Fibroblast of skin of scalp (primary cell): ENCODE data around the gene DDX23.
"Not testable (repeated sequence)": the region's sequence is repeated elsewhere in the genome, so short reads cannot be mapped to it uniquely, and the experiment has no call there.

Source experiments
- DNase-seq: peaks from one replicate; pipeline ENCODE4 v3.0.0-alpha.2; 2013

DDX23 gene

DNA sequence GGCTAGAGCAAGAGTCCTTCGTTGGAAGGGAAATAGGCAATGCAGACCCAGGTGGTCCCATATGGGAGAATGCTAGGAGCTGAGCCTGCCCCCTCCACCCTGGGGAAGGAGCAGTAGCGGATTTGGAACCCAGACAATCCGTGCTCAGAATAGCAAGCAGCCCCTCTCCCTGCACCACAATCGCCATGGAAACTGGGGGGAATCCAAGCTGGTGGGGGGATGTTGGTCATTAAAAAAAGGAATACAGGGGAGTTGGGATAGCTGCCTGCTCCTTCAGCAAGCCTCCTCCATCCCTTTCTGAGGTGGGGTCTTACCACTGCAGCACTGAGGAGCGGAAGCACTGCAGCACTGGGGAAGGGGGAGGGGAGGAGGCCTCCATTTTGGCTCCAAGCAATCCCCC is 10.8 kb upstream of the DDX23 start:
- DNase-seq, result no peak

DNA sequence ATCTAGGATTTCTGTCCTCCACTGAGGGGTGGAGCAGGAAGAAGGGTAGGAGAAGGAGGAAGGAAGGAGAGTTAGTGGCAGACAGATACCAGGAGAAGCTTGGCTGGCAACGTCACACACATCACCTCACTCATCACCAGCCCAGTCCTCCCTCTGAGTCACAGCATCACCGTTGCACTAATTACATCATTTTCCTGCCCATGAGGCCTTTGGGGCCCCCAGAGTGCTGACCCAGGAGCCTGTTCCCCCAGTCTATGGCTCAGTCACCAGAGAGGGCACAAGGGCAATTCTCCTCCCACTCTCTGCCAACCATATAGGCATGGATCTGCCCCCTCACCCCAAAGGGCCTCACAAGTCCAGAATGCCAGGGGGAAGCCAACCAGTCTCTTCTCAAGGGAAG is 9.1 kb upstream of the DDX23 start:
- no peak for DNase-seq

DNA sequence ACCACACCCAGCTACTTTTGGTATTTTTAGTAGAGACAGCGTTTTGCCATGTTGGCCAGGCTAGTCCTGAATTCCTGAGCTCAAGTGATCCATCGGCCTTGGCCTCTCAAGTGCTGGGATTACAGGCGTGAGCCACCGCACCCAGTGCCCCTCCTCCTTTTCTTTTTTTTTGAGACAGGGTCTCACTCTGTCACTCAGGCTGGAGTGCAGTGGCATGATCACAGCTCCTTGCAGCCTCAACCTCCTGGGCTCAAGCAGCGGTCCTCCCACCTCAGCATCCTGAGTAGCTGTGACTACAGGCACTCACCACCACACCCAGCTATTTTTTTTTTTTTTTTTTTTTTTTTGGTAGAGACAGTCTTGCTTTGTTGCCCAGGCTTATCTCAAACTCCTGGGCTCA is 8.3 kb upstream of the DDX23 start:
- not testable (repeated sequence) for DNase-seq

DNA sequence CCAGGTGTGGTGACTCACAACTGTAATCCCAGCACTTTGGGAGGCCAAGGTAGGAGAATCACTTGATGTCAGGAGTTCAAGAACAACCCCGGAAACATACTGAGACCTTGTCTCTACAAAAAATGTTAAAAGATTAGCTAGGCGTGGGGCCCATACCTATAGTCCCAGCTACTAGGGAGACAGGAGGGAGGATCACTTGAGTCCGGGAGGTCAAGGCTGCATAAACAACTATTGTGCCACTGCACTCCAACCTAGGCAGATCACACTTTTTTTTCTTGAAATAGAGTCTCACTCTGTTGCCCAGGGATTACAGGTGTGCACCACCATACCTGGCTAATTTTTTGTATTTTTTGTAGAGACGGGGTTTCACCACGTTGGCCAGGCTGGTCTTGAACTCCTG is 7.6 kb upstream of the DDX23 start:
- no peak for DNase-seq

DNA sequence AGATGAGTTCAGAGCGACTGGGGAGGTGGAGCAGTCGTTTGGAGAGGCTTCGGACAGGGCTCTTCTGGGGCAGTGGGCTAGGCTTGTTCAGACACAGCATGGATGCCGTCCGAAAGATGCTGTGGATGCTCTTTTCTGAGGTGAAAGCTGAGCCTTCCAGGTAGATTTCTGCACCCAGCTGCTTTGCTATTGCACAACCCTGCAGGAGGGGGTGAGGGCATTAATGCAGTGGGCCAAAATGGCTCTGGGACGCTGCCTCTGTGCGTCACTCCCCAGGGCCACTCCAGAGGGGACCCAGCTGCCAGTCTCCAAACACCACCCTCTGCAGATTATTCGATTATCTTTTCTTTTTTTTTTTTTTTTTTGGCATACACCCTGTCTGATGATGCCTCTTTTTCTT is 6.1 kb upstream of the DDX23 start:
- DNase-seq, result no peak

DNA sequence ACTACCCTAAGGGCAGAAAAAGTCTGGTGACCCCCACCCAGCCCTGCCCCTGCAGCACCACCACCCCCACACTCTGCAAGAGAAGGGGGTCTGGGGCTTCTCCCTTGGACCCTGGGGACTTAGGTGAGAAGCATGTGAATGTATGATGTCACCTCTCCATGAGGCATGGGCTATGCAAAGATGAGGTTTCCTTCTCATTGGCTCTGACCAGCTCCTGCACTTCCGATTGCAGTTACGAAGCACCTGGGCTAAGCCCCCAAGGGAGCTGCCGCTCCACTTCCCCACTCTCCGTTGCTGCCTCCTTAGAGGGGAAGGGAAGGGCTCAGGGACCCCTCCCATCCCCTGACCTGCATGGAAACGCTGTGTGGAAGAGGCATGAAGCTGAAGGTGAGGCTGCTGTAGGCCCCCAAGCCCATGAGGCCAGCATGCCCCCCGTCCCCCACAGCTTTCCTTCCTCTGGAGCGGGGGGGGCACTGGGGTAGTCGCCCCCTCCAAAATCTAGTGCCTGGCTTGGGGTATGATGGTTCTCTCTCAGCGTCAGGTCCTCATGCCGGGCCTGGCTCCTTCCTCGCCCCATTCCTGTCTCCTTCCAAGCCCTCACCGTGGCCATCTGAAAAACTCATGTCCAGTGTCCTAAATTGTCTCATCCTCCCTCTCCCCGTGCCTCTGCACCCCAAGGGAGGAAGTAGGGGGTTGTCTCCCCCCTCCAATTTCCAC is 5.5 kb upstream of the DDX23 start:
- no peak for DNase-seq

DNA sequence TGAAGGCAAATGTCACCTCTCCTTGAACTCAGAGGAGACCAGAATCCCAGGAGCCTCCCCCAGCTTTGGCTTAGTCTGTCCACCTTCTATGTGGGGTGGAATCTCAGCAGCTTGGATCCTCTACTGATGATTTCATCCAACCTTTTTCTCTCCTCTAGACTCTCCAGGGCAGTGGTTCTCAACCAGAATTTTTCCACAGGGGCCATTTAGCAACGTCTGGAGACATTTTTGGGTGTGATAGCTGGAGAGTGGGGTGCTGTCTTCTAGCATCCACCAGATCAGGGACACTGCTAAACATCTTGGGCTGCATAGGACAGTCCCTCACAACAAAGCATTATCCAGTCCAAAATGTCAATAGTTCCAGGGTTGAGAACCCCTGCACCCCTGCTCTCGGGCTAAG is 4.4 kb upstream of the DDX23 start:
- DNase-seq, result no peak

DNA sequence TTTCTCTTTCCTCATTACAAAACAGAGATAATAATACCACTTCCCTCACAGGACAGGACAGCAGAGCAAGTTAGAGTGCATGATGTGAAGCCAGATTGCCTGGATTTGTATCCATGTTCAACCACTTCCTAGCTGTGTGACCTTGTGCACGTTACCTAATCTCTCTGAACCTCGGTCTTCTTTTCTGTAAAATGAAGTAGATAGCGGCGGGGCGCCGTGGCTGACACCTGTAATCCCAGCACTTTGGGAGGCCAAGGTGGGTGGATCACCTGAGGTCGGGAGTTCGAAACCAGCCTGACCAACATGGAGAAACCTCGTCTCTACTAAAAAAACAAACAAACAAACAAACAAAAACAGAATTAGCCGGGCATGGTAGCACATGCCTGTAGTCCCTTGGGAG is 3.0 kb upstream of the DDX23 start:
- DNase-seq, result not testable (repeated sequence)

DNA sequence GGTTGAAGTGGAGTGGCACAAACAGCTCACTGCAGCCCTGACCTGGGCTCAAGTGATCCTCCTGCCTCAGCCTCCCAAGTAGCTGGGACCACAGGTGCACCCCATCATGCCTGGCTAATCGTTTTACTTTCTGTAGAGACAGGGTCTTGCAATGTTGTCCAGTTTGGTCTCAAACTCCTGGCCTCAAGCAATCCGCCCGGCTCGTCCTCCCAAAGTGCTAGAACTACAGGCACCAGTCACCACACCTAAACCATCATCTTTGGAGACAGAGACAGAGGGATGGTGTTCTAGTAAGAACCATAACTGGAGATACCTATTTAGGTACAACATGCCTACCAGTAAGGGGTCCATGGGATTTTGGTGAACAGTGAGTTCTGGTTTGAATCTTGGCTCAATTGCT is 2.5 kb upstream of the DDX23 start:
- DNase-seq, result no peak

DNA sequence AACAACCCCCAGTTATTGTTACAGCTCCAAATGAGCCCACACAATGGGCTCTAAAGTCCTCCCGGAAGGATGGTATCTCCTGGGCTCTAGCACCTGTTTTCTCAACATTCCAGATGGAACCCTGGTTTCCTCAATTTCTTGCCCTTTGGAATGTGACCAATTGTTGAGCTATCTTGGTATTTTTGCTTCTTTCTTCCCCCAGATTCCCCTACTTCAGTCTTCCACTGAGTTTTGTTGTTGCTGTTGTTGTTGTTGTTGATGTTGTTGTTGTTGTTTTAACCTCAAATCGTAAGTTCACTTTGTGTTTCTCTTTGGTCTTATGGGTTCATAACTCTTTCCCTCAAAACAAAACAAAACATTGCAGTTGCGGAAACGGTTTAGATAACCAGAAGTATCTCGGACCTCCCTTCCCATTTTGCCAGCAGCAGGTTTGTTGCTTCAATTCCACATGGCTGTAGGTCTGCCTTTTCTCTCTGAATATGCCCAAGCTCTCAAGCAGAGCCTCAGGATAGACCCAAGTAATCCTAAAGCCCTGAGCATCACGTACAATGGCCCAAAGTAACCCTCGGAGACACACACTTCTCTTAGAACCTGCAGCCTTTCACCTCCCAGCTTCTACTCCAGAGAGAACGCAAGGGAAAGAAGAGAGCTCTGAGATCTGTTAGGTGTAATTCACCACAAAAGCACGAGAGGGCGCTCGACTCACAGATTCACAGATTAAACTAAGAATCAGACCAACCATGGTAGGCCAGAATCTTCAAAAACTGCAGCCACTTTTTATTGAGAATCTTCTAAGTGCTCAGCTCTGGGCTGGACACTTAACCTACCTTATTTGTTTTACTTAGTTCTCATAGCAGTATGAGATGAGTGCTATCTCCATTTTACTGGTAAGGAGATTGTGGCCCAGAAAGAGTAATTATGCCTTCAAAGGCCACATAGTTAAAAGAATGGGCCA is 1.0 kb upstream of the DDX23 start:
- DNase-seq, result peak; percentile 88

DNA sequence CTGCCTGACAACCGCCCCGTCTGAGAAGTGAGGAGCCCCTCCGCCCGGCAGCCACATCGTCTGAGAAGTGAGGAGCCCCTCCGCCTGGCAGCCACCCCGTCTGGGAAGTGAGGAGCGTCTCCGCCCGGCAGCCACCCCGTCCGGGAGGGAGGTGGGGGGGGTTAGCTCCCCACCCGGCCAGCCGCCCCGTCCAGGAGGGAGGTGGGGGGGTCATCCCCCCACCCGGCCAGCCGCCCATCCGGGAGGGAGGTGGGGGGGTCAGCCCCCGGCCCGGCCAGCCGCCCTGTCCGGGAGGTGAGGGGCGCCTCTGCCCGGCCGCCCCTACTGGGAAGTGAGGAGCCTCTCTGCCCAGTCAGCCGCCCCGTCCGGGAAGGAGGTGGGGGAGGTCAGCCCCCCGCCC is 9.9 kb downstream of the DDX23 start:
- not testable (repeated sequence) for DNase-seq

DNA sequence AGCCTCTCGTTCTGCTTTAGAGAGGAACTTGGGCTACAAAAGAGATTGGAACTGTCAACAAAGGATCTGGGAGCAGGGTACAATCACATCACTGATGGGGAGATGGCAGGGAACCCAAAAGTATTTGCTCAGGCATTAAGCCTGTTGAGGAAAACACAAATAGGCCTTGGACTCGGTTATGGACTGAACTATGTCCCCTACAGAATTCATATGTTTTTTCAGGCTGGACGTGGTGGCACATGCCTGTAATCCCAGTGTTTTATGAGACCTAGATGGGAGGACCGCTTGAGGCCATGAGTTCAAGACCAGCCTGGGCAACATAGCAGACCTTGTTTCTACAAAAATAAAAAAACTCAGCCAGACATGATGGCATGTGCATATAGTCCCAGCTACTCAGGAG is 13.9 kb downstream of the DDX23 start:
- DNase-seq, result no peak

DNA sequence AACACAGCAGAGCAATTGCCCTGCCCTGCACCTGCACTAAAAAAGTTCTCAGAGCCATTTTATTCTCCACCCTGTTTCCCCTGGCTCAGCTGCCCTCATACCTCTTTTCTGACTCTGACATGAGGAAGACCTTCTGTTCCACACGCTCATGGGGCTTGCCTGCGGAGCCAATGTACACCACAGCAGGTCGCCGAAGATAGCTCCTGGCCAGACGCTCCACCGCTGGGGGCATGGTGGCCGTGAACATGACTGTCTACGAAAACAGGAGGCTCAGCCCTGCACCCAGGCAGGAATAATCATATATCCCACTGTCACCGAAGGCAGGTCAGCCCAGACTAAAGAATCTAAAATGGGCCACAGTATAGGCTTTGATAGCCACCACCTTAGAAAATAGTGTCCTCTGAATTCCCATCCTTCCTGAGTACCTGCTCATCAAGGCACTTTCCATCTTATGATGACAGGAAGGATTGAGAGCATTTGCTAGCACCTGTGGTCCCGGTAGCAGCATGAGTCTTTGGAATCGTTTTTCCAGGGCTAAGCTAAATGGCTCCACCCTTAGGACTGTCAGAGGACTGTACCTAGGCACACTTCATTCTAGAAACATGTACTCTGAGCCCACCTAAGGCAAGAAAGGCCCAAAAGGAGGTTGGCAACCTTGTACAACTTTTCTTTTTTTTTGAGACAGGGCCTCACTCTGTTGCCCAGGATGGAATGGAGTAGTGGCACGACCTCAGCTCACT is 19.5 kb downstream of the DDX23 start:
- no peak for DNase-seq

DNA sequence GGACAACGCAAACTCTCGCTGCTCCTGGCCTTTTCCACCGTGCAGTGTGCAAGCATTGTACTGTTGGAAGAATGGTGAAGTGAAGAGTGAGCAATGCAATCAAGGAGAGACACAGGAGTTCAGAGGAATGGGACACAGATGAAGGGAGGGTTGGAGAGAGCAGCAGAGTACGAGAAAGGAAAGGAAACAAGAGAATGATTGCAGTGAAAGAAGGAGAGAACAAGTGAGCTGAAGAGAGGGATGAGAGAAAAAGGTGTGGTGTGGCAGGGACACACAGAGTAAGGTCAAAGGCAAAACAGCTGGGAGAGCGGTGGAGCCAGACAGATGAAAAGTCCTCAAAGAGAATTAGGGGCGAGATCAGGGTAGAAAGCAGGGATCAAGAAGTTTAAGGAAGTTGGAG is 20.7 kb downstream of the DDX23 start:
- no peak for DNase-seq

DNA sequence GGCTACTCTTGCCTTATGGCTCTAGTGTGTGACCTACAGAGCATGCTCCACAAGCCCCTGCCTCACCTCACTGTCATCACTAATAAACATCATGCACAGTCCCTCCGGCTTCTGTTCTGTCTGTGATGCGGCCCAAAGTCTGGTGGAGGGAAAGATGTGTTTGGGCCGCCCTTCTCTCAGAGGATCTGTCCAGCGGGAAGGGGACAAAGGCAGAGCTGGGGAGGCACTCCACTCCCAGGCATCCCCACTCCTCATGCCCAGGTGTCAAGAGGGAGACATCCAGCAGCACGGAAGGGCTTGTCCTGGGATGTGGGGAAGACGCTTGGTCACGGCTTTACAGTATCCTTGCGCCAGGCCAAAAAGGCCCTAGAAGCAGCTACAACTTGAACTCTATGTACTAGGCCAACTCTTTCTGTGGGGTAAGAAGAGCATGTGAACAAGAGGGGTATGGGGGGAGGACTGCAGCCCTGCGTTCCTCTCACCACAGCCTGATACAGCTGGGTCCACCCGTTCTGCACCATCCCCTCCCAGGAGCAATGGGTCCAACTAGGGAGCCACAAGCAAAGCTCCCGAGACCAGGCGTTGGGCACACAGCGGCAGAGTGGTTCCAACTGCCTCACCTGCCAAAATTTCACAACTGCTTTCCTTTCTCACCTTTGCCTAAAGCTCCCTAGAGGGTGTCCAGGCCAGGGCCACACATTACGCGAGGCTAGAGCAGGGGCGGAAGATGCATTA is 23.0 kb downstream of the DDX23 start:
- DNase-seq, result no peak

DNA sequence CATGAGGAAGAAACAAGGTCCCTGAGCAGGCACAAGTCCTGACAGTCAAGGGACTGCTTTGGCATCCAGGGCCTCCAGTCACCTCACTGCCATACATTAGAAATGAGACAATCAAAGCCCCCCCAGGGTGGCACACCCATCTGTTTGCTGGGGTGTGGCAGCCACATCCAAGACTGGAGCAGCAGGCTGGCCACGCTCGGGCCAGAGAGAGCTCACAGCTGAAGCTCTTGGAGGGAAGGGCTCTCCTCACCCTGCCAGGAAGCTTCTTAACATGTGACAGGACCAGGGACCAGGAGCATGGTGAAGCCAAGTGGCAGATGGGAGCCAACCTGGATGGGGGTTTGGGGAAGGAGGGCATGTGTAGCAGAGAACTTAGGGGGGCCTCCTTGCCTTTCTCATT is 23.7 kb downstream of the DDX23 start:
- DNase-seq, result no peak

DNA sequence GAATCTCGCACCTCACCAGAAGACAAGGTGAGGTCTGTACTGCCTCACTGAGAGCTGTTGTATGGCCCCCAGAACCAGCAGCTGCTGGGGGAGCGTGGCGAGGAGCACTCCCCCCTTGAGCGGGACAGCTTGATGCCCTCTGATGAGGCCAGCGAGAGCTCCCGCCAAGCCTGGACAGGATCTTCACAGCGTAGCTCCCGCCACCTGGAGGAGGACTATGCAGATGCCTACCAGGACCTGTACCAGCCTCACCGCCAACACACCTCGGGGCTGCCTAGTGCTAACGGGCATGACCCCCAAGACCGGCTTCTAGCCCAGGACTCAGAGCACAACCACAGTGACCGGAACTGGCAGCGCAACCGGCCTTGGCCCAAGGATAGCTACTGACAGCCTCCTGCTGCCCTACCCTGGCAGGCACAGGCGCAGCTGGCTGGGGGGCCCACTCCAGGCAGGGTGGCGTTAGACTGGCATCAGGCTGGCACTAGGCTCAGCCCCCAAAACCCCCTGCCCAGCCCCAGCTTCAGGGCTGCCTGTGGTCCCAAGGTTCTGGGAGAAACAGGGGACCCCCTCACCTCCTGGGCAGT is 24.4 kb downstream of the DDX23 start:
- DNase-seq, result no peak

DNA sequence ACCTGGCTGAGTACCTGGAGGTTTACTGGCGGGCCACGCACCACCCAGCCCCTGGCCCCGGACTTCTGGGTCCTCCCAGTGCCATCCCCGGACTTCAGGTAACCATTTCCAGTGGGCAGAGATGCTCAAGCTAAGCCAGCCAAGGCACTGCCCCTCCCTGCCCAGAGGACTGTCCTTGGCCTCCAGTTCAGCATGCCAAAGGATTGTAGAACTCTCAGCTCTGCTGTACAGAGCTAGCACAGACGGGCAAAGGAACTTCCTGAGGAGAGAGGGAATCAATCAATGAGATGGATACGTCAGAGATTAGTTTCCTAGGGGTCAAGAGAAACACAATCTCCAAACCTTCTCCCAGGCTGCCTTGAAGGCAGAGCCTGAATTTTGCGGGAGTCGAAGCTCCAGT is 24.9 kb downstream of the DDX23 start:
- no peak for DNase-seq

DNA sequence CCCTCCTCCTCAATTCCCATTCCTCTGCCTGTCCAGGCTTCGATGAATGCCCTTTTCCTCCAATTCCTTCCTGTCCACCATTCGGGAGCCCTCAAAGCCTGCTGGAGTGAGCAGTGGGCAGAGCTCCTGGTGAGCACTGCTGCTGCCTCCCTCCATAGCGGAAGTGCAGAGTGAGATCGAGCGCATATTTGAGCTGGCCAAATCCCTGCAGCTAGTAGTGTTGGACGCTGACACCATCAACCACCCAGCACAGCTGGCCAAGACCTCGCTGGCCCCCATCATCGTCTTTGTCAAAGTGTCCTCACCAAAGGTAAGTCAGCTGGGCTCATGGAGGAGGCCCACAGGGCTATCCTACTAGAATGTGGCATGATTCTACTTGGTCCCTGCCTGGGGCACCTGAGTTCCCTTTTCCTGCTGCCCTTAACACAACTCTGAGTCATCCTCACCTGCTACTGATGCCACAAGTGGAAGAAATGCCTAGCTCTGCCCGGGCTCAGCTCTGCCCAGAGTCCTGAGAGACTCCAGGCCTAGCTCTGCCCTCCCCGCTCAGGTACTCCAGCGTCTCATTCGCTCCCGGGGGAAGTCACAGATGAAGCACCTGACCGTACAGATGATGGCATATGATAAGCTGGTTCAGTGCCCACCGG is 25.6 kb downstream of the DDX23 start:
- no peak for DNase-seq

DNA sequence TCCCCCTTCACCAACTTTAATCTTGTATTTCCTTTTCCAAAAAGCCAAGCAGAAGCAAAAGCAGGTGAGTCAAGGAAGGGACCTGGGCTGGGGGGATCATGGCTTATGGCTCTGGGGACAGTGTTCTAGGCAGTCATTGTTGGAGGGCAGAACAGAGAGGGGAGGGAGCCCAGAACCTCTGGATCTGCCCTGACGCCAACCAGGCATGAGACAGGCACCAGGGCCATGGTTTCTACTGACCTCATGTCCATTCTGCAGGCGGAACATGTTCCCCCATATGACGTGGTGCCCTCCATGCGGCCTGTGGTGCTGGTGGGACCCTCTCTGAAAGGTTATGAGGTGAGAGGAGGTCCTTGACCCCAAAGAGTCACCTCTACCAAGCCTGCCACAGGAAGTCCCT is 27.1 kb downstream of the DDX23 start:
- no peak for DNase-seq

DNA sequence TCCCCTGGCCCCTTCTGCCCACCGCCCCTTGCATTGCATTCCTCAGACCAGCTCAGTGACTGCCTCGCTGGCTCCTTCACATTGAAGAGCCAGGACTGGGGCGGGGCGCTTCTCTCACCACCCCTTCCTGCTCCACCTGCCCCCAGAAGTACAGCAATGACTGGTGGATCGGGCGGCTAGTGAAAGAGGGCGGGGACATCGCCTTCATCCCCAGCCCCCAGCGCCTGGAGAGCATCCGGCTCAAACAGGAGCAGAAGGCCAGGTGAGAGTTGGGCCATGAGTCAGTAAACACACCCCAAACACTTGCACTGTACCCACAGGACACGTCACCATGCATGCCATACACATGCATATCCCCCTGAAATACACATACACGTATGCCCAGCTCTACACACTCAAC is 27.9 kb downstream of the DDX23 start:
- no peak for DNase-seq

DNA sequence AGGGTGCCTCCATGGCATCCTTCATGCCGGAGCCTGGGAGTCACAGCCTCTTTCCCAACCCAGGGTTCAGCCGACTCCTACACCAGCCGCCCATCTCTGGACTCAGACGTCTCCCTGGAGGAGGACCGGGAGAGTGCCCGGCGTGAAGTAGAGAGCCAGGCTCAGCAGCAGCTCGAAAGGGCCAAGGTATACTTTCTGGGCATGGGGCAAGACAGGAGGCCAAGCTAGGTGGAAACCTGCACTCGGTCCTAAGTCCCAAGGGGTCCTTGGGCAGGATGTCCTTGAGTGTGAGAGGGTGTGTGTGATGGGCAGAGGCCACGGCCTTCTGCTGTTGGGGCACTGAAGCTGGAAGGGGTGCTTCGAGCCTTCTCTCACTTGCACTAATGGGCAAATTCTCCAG is 28.7 kb downstream of the DDX23 start:
- no peak for DNase-seq
